ENCODE data around the gene CTPS1.

DNA sequence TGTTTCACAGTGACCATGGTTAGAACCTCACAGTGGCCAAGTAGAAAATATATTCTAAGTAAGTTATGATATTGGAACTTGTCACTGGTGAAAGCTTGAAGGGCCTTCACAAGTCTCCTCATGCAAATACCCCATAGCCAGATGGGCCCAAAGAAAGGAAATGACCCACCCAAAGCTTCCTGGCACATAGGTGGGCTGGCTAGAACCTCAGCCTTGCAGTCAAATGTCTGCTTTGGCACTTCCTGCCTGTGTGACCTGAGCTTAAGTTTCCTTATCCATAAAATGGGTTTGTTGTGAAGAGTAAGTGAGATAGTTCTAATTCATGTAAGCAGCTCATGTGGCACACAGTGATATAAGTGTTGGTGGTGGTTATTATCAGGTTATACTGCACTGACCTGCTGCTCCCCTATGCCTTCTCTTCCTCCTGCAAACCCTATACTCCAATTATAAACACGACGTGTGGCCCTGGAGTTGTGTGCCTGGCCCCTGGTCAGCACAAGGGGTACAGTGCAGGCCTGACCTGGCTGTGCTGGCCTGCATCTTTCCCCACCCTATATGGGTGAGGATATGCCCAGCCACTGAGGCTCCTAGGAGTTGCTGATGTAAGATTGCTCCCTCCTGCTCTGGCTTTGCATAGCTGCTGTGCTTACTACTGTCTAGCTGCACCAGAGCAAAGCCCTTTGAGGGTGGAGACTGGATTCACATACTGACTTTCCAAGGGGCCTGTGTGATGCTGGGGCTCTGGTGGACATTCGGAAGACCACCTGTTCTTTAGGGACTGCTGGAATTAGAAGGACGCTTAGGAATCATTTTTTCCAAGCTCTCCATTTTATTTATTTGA lies 46.7 kb downstream of the CTPS1 start:
- TF ChIP-seq, protein P1, sequence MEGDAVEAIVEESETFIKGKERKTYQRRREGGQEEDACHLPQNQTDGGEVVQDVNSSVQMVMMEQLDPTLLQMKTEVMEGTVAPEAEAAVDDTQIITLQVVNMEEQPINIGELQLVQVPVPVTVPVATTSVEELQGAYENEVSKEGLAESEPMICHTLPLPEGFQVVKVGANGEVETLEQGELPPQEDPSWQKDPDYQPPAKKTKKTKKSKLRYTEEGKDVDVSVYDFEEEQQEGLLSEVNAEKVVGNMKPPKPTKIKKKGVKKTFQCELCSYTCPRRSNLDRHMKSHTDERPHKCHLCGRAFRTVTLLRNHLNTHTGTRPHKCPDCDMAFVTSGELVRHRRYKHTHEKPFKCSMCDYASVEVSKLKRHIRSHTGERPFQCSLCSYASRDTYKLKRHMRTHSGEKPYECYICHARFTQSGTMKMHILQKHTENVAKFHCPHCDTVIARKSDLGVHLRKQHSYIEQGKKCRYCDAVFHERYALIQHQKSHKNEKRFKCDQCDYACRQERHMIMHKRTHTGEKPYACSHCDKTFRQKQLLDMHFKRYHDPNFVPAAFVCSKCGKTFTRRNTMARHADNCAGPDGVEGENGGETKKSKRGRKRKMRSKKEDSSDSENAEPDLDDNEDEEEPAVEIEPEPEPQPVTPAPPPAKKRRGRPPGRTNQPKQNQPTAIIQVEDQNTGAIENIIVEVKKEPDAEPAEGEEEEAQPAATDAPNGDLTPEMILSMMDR (IDR thresholded peaks at IDR 0.05) = no peak
- TF ChIP-seq ZFX (IDR thresholded peaks at IDR 0.05; ENCODE audit: borderline replicate concordance) = no peak
